A549 (cell line): ENCODE data around the gene ALX3. TPM values are rescaled to one million over a fixed set of nuclear protein-coding genes. Genes with fewer than 3 reads are reported as not detected.

Experiments
- ATAC-seq, 2 experiments: fragments of 200-7000 bp in 1 of 2; fragments of >200 bp in 1 of 2; cut with Nextera tagmentation in 1 of 2; cut with Tn5 transposase in 1 of 2; 3 replicates each; pipeline versions ENCODE4 v1.8.0 to v1.9.1; 2018 to 2020; ENCODE audit warnings: mild to moderate bottlenecking in 1 of 2, moderate library complexity in 1 of 2
- CTCF ChIA-PET: fragments of 300-600 bp; sonication (Branson Sonifier 250); formaldehyde crosslinking; extraction: SDS; loops from one replicate; lab custom pipeline; 2021; ENCODE audit warnings: antibody characterized with exemption, inconsistent platforms; lab: Yijun Ruan, JAX
- POLR2A ChIA-PET: fragments of 350-600 bp; formaldehyde crosslinking; extraction: SDS; loops from one replicate; lab custom pipeline; 2021; ENCODE audit warnings: antibody characterized with exemption, inconsistent platforms; lab: Yijun Ruan, JAX
- DNase-seq, 2 experiments: peaks; one replicate each; pipeline versions ENCODE4 v3.0.0 to v3.0.0-alpha.2; 2011 to 2016; ENCODE audit warnings: low read depth in 1 of 2, low spot score in 1 of 2
- FAIRE-seq: peaks from 2 replicates; lab custom pipeline; 2011; peaks lifted over from hg19 to GRCh38; lab: Jason Lieb, UNC
- H3K27ac ChIP-seq, 2 experiments: fragments of >200 bp; sonication (Bioruptor Twin); formaldehyde crosslinking; 3 replicates each; pipeline ENCODE4 v1.5.1; 2016 to 2017
- H3K4me1 ChIP-seq: fragments of >200 bp; sonication (Bioruptor Twin); formaldehyde crosslinking; 3 replicates; pipeline ENCODE4 v1.6.1; 2016
- H3K4me2 ChIP-seq: fragments of >200 bp; sonication (Bioruptor Twin); formaldehyde crosslinking; 3 replicates; pipeline ENCODE4 v1.6.1; 2016
- H3K4me3 ChIP-seq: fragments of >200 bp; sonication (Bioruptor Twin); formaldehyde crosslinking; 3 replicates; pipeline ENCODE4 v1.5.1; 2016
- H3K9me3 ChIP-seq: fragments of >200 bp; sonication (Bioruptor Twin); formaldehyde crosslinking; 3 replicates; pipeline ENCODE4 v1.6.1; 2016
- CBX8 ChIP-seq: fragments of 200-600 bp; sonication (generic); IDR thresholded peaks from 2 replicates; pipeline ENCODE4 v1.6.1; 2016
- CEBPB ChIP-seq, 2 experiments: fragments of >200 bp in 1 of 2; sonication (Bioruptor Twin) in 1 of 2; formaldehyde crosslinking in 1 of 2; IDR thresholded peaks; 2 replicates each; pipeline ENCODE4 v1.6.1; 2012 to 2016
- CHD2 ChIP-seq: fragments of 150-350 bp; IDR thresholded peaks from 2 replicates; pipeline ENCODE4 v1.6.1; 2014; ENCODE audit warnings: low read length; ENCODE audit not compliant: partially characterized antibody
- EHF ChIP-seq: fragments of 250-450 bp; sonication (Bioruptor Pico); IDR thresholded peaks from 2 replicates; pipeline ENCODE4 v1.5.0; 2020; ENCODE audit warnings: mild to moderate bottlenecking
- EP300 ChIP-seq, 2 experiments: fragments of >200 bp; sonication (Bioruptor Twin); formaldehyde crosslinking; IDR thresholded peaks; 2 replicates in 1 of 2; 3 replicates in 1 of 2; pipeline ENCODE4 v1.6.1; 2016 to 2017
- FOSB ChIP-seq: fragments of 250-450 bp; sonication (Bioruptor Pico); IDR thresholded peaks from 2 replicates; pipeline ENCODE4 v1.5.0; 2020; ENCODE audit warnings: mild to moderate bottlenecking, moderate library complexity
- FOSL2 ChIP-seq, 2 experiments: fragments of 450-650 bp in 1 of 2; fragments of >200 bp in 1 of 2; sonication (Bioruptor Twin) in 1 of 2; formaldehyde crosslinking; IDR thresholded peaks; 2 replicates each; pipeline versions ENCODE4 v1.5.0 to v1.6.1; 2016 to 2020; ENCODE audit warnings: mild to moderate bottlenecking in 1 of 2, moderate library complexity in 1 of 2
- FOXS1 ChIP-seq: fragments of 250-450 bp; sonication (Bioruptor Pico); IDR thresholded peaks from 2 replicates; pipeline ENCODE4 v1.5.0; 2020; ENCODE audit warnings: mild to moderate bottlenecking, moderate library complexity
- HOXA7 ChIP-seq: fragments of 250-450 bp; sonication (Bioruptor Pico); IDR thresholded peaks from 2 replicates; pipeline ENCODE4 v1.5.0; 2020; ENCODE audit warnings: mild to moderate bottlenecking, moderate library complexity
- HOXB5 ChIP-seq: fragments of 250-450 bp; sonication (Bioruptor Pico); IDR thresholded peaks from 2 replicates; pipeline ENCODE4 v1.5.0; 2020; ENCODE audit warnings: mild to moderate bottlenecking, moderate library complexity
- KDM5A ChIP-seq: fragments of 200-600 bp; sonication (generic); IDR thresholded peaks from 2 replicates; pipeline ENCODE4 v1.6.1; 2016; ENCODE audit warnings: antibody characterized with exemption, mild to moderate bottlenecking
- MAX ChIP-seq: IDR thresholded peaks from 2 replicates; pipeline ENCODE4 v1.6.1; 2012
- RARB ChIP-seq: fragments of 250-450 bp; sonication (Bioruptor Pico); IDR thresholded peaks from 2 replicates; pipeline ENCODE4 v1.8.0; 2021; ENCODE audit warnings: mild to moderate bottlenecking, moderate library complexity
- RCOR1 ChIP-seq: fragments of 150-350 bp; IDR thresholded peaks from 2 replicates; pipeline ENCODE4 v1.6.1; 2014; ENCODE audit warnings: antibody characterized with exemption, low read length, low read depth
- RNF2 ChIP-seq: fragments of 200-600 bp; sonication (generic); IDR thresholded peaks from 2 replicates; pipeline ENCODE4 v1.6.1; 2016; ENCODE audit warnings: low read depth, mild to moderate bottlenecking, antibody characterized with exemption, moderate library complexity, borderline replicate concordance
- TP53 ChIP-seq: fragments of 250-450 bp; sonication (Bioruptor Pico); IDR thresholded peaks from 2 replicates; pipeline ENCODE4 v1.5.0; 2021; ENCODE audit warnings: mild to moderate bottlenecking, moderate library complexity
- ZFP36 ChIP-seq: fragments of 450-650 bp; IDR thresholded peaks from 2 replicates; pipeline ENCODE4 v1.6.1; 2014; ENCODE audit warnings: borderline replicate concordance; ENCODE audit not compliant: partially characterized antibody
- WGBS: methylation state at CpG from one replicate; pipeline ENCODE4 v1.1.6; 2017; ENCODE audit errors: missing lambda C conversion rate; 5-methylcytosine and 5-hydroxymethylcytosine counted together
- polyA plus RNA-seq, 4 experiments: library from polyadenylated mRNA; depleted of rRNA in 3 of 4; stranded (reverse); fragments of >200 nt; fragmentation: RNase III in 1 of 4; extraction: RNeasy Plus Mini Kit Qiagen cat#74134 plus additional on column Dnase treatment in 1 of 4; gene quantifications; 2 replicates in 3 of 4; 3 replicates in 1 of 4; pipeline ENCODE4 v1.2.3, GENCODE V29; 2011 to 2017
- TF ChIP-seq, protein P1 (sequence below): IDR thresholded peaks from 2 replicates; pipeline ENCODE4 v1.6.1; 2012
- TF ChIP-seq, protein P2 (sequence below): fragments of >200 bp; sonication (Bioruptor Twin); formaldehyde crosslinking; IDR thresholded peaks from 2 replicates; pipeline ENCODE4 v1.6.1; 2016
- TF ChIP-seq, protein P3 (sequence below): IDR thresholded peaks from 2 replicates; pipeline ENCODE4 v1.6.1; 2012; ENCODE audit warnings: low read depth, borderline replicate concordance
- TF ChIP-seq, protein P4 (sequence below): fragments of 150-350 bp; IDR thresholded peaks from 2 replicates; pipeline ENCODE4 v1.6.1; 2014; ENCODE audit warnings: low read depth, mild to moderate bottlenecking, low read length

Gene ALX3
- polyA plus RNA-seq, 2 of the 4 experiments (the other 2 are of a cell fraction): not detected

- Histone ChIP-seq H3K4me3 (no peak overlapping the region), H3K4me2 (no peak overlapping the region), H3K9me3 (no peaks in the 10 kb centered on the region), H3K4me1 (peaks cover 7% of the 10 kb centered on the region; the same call in 1 of the 3 replicates), H3K27ac (no peak overlapping the region)
- no peak for ATAC-seq
- ChIA-PET POLR2A (no interaction called here), CTCF (interaction anchor here (8.1 kb wide), 1 partner anchor 10 kb away, joined by 75 read pairs; no protein-coding TSS in a partner anchor)
- FAIRE-seq: no peak
- DNase-seq: no peak
- WGBS: 17% methylated on average over 2 of the region's 7 CpGs
- TF ChIP-seq RCOR1 (no peak), FOXS1 (CRISPR knock-in tag) (no peak)
Observed at GRCh38 chr1:110094931-110095654, 24.6 kb upstream of the ALX3 start.

DNA sequence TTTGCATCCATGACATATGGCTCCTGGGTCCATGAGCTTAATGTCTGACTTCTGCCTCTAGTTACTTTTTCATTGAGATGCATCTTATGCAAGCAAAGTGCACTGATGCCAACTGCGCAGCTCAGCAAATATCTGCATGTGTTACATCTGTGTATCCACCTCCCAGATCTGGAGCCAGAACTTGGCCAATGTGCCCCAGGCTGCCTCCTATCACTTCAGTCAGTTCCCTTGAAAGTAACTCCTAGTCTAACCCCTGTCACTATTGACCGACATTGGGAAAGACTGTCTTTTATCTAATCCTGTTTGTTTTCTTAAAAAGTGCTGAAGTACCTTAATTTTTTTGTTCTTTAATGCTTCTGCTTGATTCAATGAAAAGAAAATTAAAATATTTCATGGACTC lies 22.5 kb upstream of the ALX3 start:
- no peak overlapping the region for H3K4me3 ChIP-seq
- no peak for ATAC-seq
- no peak for DNase-seq
- no peaks in the 10 kb centered on the region for H3K4me1 ChIP-seq
- CTCF ChIA-PET: interaction anchor here (1.0 to 8.1 kb wide), 2 partner anchors 12 to 22 kb away, joined by 3 to 75 read pairs; no protein-coding TSS in a partner anchor
- no peak overlapping the region for H3K4me2 ChIP-seq
- no peak overlapping the region for H3K27ac ChIP-seq
- whole genome bisulfite sequencing: 91% methylated on average over 2 of the region's 2 CpGs
- TF ChIP-seq, protein P1, sequence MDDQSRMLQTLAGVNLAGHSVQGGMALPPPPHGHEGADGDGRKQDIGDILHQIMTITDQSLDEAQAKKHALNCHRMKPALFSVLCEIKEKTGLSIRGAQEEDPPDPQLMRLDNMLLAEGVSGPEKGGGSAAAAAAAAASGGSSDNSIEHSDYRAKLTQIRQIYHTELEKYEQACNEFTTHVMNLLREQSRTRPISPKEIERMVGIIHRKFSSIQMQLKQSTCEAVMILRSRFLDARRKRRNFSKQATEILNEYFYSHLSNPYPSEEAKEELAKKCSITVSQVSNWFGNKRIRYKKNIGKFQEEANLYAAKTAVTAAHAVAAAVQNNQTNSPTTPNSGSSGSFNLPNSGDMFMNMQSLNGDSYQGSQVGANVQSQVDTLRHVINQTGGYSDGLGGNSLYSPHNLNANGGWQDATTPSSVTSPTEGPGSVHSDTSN: no peak
- TF ChIP-seq RARB: no peak
- no peak for TF ChIP-seq CBX8
- TF ChIP-seq, protein P2, sequence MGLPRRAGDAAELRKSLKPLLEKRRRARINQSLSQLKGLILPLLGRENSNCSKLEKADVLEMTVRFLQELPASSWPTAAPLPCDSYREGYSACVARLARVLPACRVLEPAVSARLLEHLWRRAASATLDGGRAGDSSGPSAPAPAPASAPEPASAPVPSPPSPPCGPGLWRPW: no peak
- no peak for TF ChIP-seq HOXB5 (CRISPR knock-in tag)
- TF ChIP-seq MAX: no peak
- no peak for TF ChIP-seq CEBPB (IDR thresholded peaks at IDR 0.05)
- TF ChIP-seq, protein P3, sequence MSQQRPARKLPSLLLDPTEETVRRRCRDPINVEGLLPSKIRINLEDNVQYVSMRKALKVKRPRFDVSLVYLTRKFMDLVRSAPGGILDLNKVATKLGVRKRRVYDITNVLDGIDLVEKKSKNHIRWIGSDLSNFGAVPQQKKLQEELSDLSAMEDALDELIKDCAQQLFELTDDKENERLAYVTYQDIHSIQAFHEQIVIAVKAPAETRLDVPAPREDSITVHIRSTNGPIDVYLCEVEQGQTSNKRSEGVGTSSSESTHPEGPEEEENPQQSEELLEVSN: no peak
- TF ChIP-seq RCOR1: no peak
- TF ChIP-seq, protein P4, sequence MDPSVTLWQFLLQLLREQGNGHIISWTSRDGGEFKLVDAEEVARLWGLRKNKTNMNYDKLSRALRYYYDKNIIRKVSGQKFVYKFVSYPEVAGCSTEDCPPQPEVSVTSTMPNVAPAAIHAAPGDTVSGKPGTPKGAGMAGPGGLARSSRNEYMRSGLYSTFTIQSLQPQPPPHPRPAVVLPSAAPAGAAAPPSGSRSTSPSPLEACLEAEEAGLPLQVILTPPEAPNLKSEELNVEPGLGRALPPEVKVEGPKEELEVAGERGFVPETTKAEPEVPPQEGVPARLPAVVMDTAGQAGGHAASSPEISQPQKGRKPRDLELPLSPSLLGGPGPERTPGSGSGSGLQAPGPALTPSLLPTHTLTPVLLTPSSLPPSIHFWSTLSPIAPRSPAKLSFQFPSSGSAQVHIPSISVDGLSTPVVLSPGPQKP: no peak
- no peak for TF ChIP-seq ZFP36
- TF ChIP-seq FOSL2 (IDR thresholded peaks at IDR 0.05): no peak
- TF ChIP-seq FOSL2 (CRISPR knock-in tag; IDR thresholded peaks at IDR 0.05): no peak
- no peak for TF ChIP-seq EP300 (IDR thresholded peaks at IDR 0.05)
- no peak for TF ChIP-seq FOSB (CRISPR knock-in tag)
- TF ChIP-seq EHF (CRISPR knock-in tag): no peak
- TF ChIP-seq, all 56 proteins: peak for 0
- FAIRE-seq: no peak
- no peaks in the 10 kb centered on the region for H3K9me3 ChIP-seq
- POLR2A ChIA-PET: interaction anchor here (0.7 kb wide), 1 partner anchor 388 kb away, joined by 4 read pairs; no protein-coding TSS in a partner anchor

DNA sequence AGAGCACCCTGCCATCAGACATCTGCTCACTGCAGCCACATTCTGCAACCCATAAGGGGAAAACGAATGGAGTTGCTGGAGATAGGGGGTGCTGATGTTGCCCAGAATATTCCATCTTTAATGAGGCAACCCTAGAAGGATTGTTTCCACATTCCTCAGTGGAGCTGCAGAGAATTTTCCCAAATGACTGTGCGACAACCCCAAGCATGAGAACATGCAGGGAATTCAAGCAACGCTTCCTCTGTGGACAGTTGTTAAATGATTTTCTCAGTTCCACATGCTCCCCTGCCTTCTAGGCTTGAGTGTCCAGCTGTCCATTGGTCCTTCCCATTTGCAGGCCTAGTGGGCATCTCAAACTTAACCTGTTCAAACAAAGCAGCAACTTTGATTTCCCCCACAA lies 21.3 kb upstream of the ALX3 start:
- Histone ChIP-seq H3K27ac (no peak overlapping the region), H3K9me3 (no peaks in the 10 kb centered on the region), H3K4me1 (no peaks in the 10 kb centered on the region), H3K4me3 (no peak overlapping the region), H3K4me2 (no peak overlapping the region)
- DNase-seq: no peak
- ChIA-PET POLR2A (no interaction called here), CTCF (interaction anchor here (0.7 to 8.1 kb wide), 5 partner anchors 13 to 368 kb away, joined by 3 to 75 read pairs (median 4); no protein-coding TSS in a partner anchor)
- FAIRE-seq: no peak
- no peak for TF ChIP-seq HOXA7
- no peak for TF ChIP-seq CHD2
- TF ChIP-seq TP53 (CRISPR knock-in tag): no peak
- TF ChIP-seq RNF2: no peak
- no peak for TF ChIP-seq KDM5A
- WGBS: 38% methylated on average over 3 of the region's 3 CpGs
- ATAC-seq: no peak
